ENCODE measurements around the gene TAX1BP3. TPM values are rescaled to one million over a fixed set of nuclear protein-coding genes. Genes with fewer than 3 reads are reported as not detected.

The TAX1BP3 gene
- polyA plus RNA-seq, 3 donors: 29.6 to 71.8 (median 70.9) TPM

DNA sequence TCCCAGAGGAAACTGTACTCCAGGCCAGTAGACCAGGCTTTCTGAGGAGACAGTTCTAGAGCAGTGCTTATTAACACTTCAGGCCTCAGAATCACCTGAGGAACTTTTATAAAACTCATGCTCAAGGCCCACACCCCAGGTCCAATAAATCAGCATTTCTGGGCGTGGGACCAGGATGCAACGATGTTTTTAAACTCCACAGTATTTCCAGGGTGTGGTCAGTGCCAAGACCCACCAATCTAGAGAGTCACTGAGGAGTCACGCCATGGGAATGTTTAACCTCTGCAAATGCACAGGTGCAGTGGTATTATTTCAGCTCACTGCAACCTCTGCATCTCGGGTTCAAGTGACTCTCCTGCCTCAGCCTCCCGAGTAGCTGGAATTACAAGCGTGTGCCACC is 55.3 kb downstream of the TAX1BP3 start:
- Mint-ChIP-seq H3K4me1 (no peaks in the 10 kb centered on the region), H3K27ac (no peak overlapping the region), H3K9me3 (peaks cover 3 to 17% (median 13%) of the 10 kb centered on the region in 7 donors), H3K36me3 (peaks cover 59 to 81% of the 10 kb centered on the region in 2 donors), H3K27me3 (ENCODE audit: low read depth in 3 of 3) (no peaks in the 10 kb centered on the region), H3K4me3 (no peak overlapping the region)
- Histone ChIP-seq H3K9me3 (replicated peaks in 1 of 2; ENCODE audit: control insufficient read depth in 1 of 2, insufficient read depth in 1 of 2, low read length in 2 of 2) (peaks cover 3 to 9% of the 10 kb centered on the region in 2 donors), H3K27me3 (ENCODE audit: control insufficient read depth in 2 of 2, insufficient read depth in 2 of 2, low read length in 2 of 2) (no peaks in the 10 kb centered on the region), H3K36me3 (replicated peaks in 1 of 2; ENCODE audit: control insufficient read depth in 1 of 2, insufficient read depth in 2 of 2, low read length in 2 of 2) (peaks cover 52 to 92% of the 10 kb centered on the region in 2 donors), H3K27ac (ENCODE audit: low read depth in 1 of 2, low read length in 2 of 2) (no peak overlapping the region), H3K4me1 (ENCODE audit: control insufficient read depth in 1 of 2, insufficient read depth in 2 of 2, low read length in 2 of 2) (no peaks in the 10 kb centered on the region), H3K9ac (ENCODE audit: insufficient read depth, low read length, poor library complexity, severe bottlenecking) (no peak overlapping the region), H3K4me3 (replicated peaks in 1 of 3; ENCODE audit: low read depth in 2 of 3, low read length in 3 of 3) (no peak overlapping the region), H2AFZ (ENCODE audit: insufficient read depth, low read depth, low read length, poor library complexity, severe bottlenecking) (no peak overlapping the region), H3K79me2 (ENCODE audit: insufficient read depth, low read length) (no peaks in the 10 kb centered on the region), H3K4me2 (replicated peaks; ENCODE audit: extremely low read depth, low read length, poor library complexity, severe bottlenecking) (no peak overlapping the region), H4K20me1 (ENCODE audit: insufficient read depth, low read length) (no peaks in the 10 kb centered on the region)
- DNase-seq: no peak
- WGBS (ENCODE audit: insufficient coverage): 95% methylated on average over 4 of the region's 6 CpGs
- TF ChIP-seq, protein P1, sequence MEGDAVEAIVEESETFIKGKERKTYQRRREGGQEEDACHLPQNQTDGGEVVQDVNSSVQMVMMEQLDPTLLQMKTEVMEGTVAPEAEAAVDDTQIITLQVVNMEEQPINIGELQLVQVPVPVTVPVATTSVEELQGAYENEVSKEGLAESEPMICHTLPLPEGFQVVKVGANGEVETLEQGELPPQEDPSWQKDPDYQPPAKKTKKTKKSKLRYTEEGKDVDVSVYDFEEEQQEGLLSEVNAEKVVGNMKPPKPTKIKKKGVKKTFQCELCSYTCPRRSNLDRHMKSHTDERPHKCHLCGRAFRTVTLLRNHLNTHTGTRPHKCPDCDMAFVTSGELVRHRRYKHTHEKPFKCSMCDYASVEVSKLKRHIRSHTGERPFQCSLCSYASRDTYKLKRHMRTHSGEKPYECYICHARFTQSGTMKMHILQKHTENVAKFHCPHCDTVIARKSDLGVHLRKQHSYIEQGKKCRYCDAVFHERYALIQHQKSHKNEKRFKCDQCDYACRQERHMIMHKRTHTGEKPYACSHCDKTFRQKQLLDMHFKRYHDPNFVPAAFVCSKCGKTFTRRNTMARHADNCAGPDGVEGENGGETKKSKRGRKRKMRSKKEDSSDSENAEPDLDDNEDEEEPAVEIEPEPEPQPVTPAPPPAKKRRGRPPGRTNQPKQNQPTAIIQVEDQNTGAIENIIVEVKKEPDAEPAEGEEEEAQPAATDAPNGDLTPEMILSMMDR (IDR thresholded peaks at IDR 0.05): no peak
- intact Hi-C loops (cut with micrococcal nuclease): no loop called here

Other genes starting within 250 kb of the TAX1BP3 start
- not detected for gene OR1E2, start 234.7 kb downstream of the TAX1BP3 start, polyA plus RNA-seq
- under 1 TPM in 1 of 3 donors, not detected in 2; 0.13 TPM for gene SPATA22, start 196.8 kb downstream of the TAX1BP3 start, polyA plus RNA-seq
- not detected for gene ASPA, start 192.6 kb downstream of the TAX1BP3 start, polyA plus RNA-seq
- under 1 TPM in 1 of 3 donors, not detected in 2; 0.01 TPM for gene TRPV3, start 110.8 kb downstream of the TAX1BP3 start, polyA plus RNA-seq
- gene TRPV1, start 59.2 kb downstream of the TAX1BP3 start, polyA plus RNA-seq: 1 to 10 TPM in 1 of 3 donors, not detected in 2; 3.6 TPM
- gene SHPK, start 32.3 kb downstream of the TAX1BP3 start, polyA plus RNA-seq: 1 to 10 TPM; 4.3 to 4.6 (median 4.6) TPM
- gene CTNS, start 31.8 kb downstream of the TAX1BP3 start, polyA plus RNA-seq: 10 to 100 TPM; 11.6 to 11.8 (median 11.7) TPM
- gene EMC6, start 234 bp upstream of the TAX1BP3 start, polyA plus RNA-seq: 100 to 1,000 TPM in 2 of 3 donors, 10 to 100 TPM in 1; 24.4 to 118 (median 105) TPM
- gene P2RX5, start 27.6 kb upstream of the TAX1BP3 start, polyA plus RNA-seq: 1 to 10 TPM in 2 of 3 donors, under 1 TPM in 1; 0.64 to 8.8 (median 3.4) TPM
- under 1 TPM in 1 of 3 donors, not detected in 2; 0.05 TPM for gene HASPIN, start 55.3 kb upstream of the TAX1BP3 start, polyA plus RNA-seq
- gene ITGAE, start 132.6 kb upstream of the TAX1BP3 start, polyA plus RNA-seq: 100 to 1,000 TPM in 1 of 3 donors, 10 to 100 TPM in 2; 66.6 to 102 (median 78.8) TPM
- 10 to 100 TPM in 1 of 3 donors, 1 to 10 TPM in 2; 4.9 to 19.0 (median 8.5) TPM for gene NCBP3, start 177.7 kb upstream of the TAX1BP3 start, polyA plus RNA-seq
- gene CAMKK1, start 224.5 kb upstream of the TAX1BP3 start, polyA plus RNA-seq: 10 to 100 TPM in 1 of 3 donors, 1 to 10 TPM in 1, under 1 TPM in 1; 0.74 to 24.1 (median 1.5) TPM
- 100 to 1,000 TPM in 1 of 3 donors, 10 to 100 TPM in 2; 22.9 to 117 (median 33.8) TPM for gene P2RX1, start 247.9 kb upstream of the TAX1BP3 start, polyA plus RNA-seq